HG03159 (cell line): ENCODE results near the gene WAPL.

Experiments
- ATAC-seq: cut with Tn5 transposase; IDR thresholded peaks from one replicate; pipeline ENCODE4 v1.9.1; 2021; ENCODE audit warnings: mild to moderate bottlenecking, moderate library complexity; ENCODE audit not compliant: unreplicated experiment

Gene WAPL

GRCh38 chr10:86480571-86480970 is 41.0 kb downstream of the WAPL start:
- no peak for ATAC-seq

- no peak for ATAC-seq
These were observed 49.5 kb downstream of the WAPL start for GRCh38 chr10:86472061-86472460.

- no peak for ATAC-seq
These were observed 59.4 kb downstream of the WAPL start for GRCh38 chr10:86461963-86462804.

- ATAC-seq = no peak
These were observed 70.0 kb downstream of the WAPL start for GRCh38 chr10:86451604-86451960.

GRCh38 chr10:86450806-86451603 is 70.6 kb downstream of the WAPL start:
- ATAC-seq = no peak

- ATAC-seq = no peak
These were observed 71.5 kb downstream of the WAPL start for GRCh38 chr10:86449926-86450558.

- no peak for ATAC-seq
These were observed 74.2 kb downstream of the WAPL start for GRCh38 chr10:86447432-86447831.

- no peak for ATAC-seq
These were observed 74.6 kb downstream of the WAPL start for GRCh38 chr10:86446987-86447386.

GRCh38 chr10:86446440-86446839 is 75.2 kb downstream of the WAPL start:
- no peak for ATAC-seq

- no peak for ATAC-seq
These were observed 77.7 kb downstream of the WAPL start for GRCh38 chr10:86443936-86444335.

GRCh38 chr10:86443069-86443468 is 78.5 kb downstream of the WAPL start:
- ATAC-seq = no peak

GRCh38 chr10:86440874-86441843 is 80.4 kb downstream of the WAPL start:
- no peak for ATAC-seq

GRCh38 chr10:86439544-86439943 is 82.0 kb downstream of the WAPL start:
- ATAC-seq = no peak

- no peak for ATAC-seq
These were observed 83.4 kb downstream of the WAPL start for GRCh38 chr10:86438091-86438749.

- no peak for ATAC-seq
These were observed 84.1 kb downstream of the WAPL start for GRCh38 chr10:86437447-86437846.

- no peak for ATAC-seq
These were observed 84.6 kb downstream of the WAPL start for GRCh38 chr10:86436963-86437362.

- no peak for ATAC-seq
These were observed 86.9 kb downstream of the WAPL start for GRCh38 chr10:86434656-86435055.

GRCh38 chr10:86423739-86424138 is 97.9 kb downstream of the WAPL start:
- ATAC-seq = no peak

GRCh38 chr10:86419101-86419500 is 102.5 kb downstream of the WAPL start:
- no peak for ATAC-seq

- ATAC-seq = no peak
These were observed 106.0 kb downstream of the WAPL start for GRCh38 chr10:86415583-86415982.
